Heart left ventricle (tissue), 16 donors: Measurements from ENCODE around the gene ZNF497. TPM values are rescaled to one million over a fixed set of nuclear protein-coding genes. Genes with fewer than 3 reads are reported as not detected.

ENCODE experiments used
- ATAC-seq, 4 donors: fragments of 200-7000 bp; cut with Tn5 transposase; one replicate each; pipeline ENCODE4 v1.9.1; 2020 to 2022; ENCODE audit warnings: moderate library complexity in 4 of 4, mild to moderate bottlenecking in 3 of 4, moderate number of reproducible peaks in 1 of 4
- DNase-seq, 5 donors: peaks; one replicate each; pipeline ENCODE4 v3.0.0-alpha.2; 2020
- H3K27ac ChIP-seq, 12 donors: fragments of 200-600 bp; sonication (generic) in 4 of 12; one replicate each; pipeline versions ENCODE4 v1.5.0 to v1.8.0; 2016 to 2022; ENCODE audit warnings: mild to moderate bottlenecking in 2 of 12
- H3K27me3 ChIP-seq, 9 donors: fragments of 200-600 bp; sonication (generic) in 2 of 9; one replicate each; pipeline versions ENCODE4 v1.5.1 to v1.8.0; 2016 to 2022; ENCODE audit warnings: mild to moderate bottlenecking in 3 of 9
- H3K36me3 ChIP-seq, 9 donors: fragments of 200-600 bp; sonication (generic) in 2 of 9; one replicate each; pipeline versions ENCODE4 v1.5.0 to v1.8.0; 2018 to 2022; ENCODE audit warnings: mild to moderate bottlenecking in 2 of 9
- H3K4me1 ChIP-seq, 12 donors: fragments of 200-600 bp; sonication (generic) in 4 of 12; one replicate each; pipeline versions ENCODE4 v1.5.0 to v1.8.0; 2016 to 2022; ENCODE audit warnings: mild to moderate bottlenecking in 3 of 12
- H3K4me3 ChIP-seq, 12 donors: fragments of 200-600 bp; sonication (generic) in 4 of 12; one replicate each; pipeline versions ENCODE4 v1.5.0 to v1.8.0; 2017 to 2022; ENCODE audit warnings: mild to moderate bottlenecking in 9 of 12, moderate library complexity in 4 of 12
- H3K9me3 ChIP-seq, 12 donors: fragments of 200-600 bp; sonication (generic) in 4 of 12; one replicate each; pipeline versions ENCODE4 v1.5.0 to v1.8.0; 2016 to 2022; ENCODE audit warnings: mild to moderate bottlenecking in 1 of 12
- CTCF ChIP-seq, 12 donors: fragments of 200-600 bp; sonication (generic) in 4 of 12; IDR thresholded peaks; one replicate each; pipeline versions ENCODE4 v1.5.0 to v1.8.0; 2018 to 2022; ENCODE audit warnings: antibody characterized with exemption in 12 of 12, mild to moderate bottlenecking in 5 of 12
- POLR2A ChIP-seq, 2 donors: fragments of 450-650 bp; IDR thresholded peaks; one replicate each; pipeline ENCODE4 v1.6.1; 2017; ENCODE audit warnings: antibody characterized with exemption in 2 of 2, mild to moderate bottlenecking in 2 of 2, moderate library complexity in 2 of 2
- WGBS, 4 donors: extraction: QIAGEN DNeasy Blood & Tissue Kit in 2 of 4; methylation state at CpG; one replicate each; pipeline versions ENCODE4 v1.1.5 to v1.1.7; 2013 to 2018; 5-methylcytosine and 5-hydroxymethylcytosine counted together
- intact Hi-C, 10 donors: fragments of 100-400 bp; cut with DNase I; formaldehyde crosslinking; loops; one replicate each; pipeline versions ENCODE4 v1.11.1 to v1.14.2; 2022
- polyA plus RNA-seq, 2 donors: library from polyadenylated mRNA; stranded (reverse); fragments of 200-250 nt; gene quantifications; one replicate each; pipeline ENCODE4 v1.2.3, GENCODE V29; 2013
- total RNA-seq, 9 donors: library from RNA; depleted of rRNA in 2 of 9; stranded (reverse); fragments of >200 nt in 2 of 9; fragmentation: NEBNext Ultra II Directional in 3 of 9; extraction: Animal tissue kit (Norgen Biotek cat#: 25700) in 3 of 9; gene quantifications; one replicate each; pipeline versions ENCODE4 v1.1.0 to v1.2.4, GENCODE V29; 2016 to 2023
- donor health status: ischemic (EF 13 %, LVEDD 7.1; RV severe dilation, severe dysfunction).
- donor health status: healthy with polysubstance abuse.
- donor health status: DM: no; HTN: yes; CAD: no.
- donor health status: DM: no; HTN: no; CAD: no.
- donor health status: ischemic (EF 25% LVEDD 6.9; RV normal size, moderate dysfunction).
- donor health status: ischemic (EF 25% LVEDD 5.7; RV mildly dilated, moderate dysfunction).
- donor health status: healthy.
- donor health status: DM: yes; HTN: yes; CAD: no.
- donor health status: ischemic (EF 35%, LVEDD 5.7; RV mildly dilated, moderate dysfunction).
- donor health status: nonischemic (EF 11% LVEDD 7.7; RV severe dilation, severe dysfunction).
- donor health status: DM: yes; HTN: yes; CAD: no.
- donor health status: PGD.
- donor health status: ischemic (EF 29% LVEDD 5.4; RV normal size, mild dysfunction).
- donor health status: nonischemic (EF 23%, LVEDD 6.1; RV moderate dilation, normal function).

Gene ZNF497
- total and polyA plus RNA-seq, 11 donors, result 0.08 to 1.1 (median 0.30) TPM

- no peak for ATAC-seq
- no peaks in the 10 kb centered on the region for H3K9me3 ChIP-seq
- intact Hi-C loops, result loop anchor here in 3 of 10 donors (5.0 kb wide), 1 partner anchor 37 kb away; the partner anchor contains the start of gene ZSCAN22 (in 3 of the 3)
- no peak for TF ChIP-seq POLR2A (IDR thresholded peaks at IDR 0.05)
- no peak for TF ChIP-seq CTCF (IDR thresholded peaks at IDR 0.05)
- H3K36me3 ChIP-seq, result no peaks in the 10 kb centered on the region
- DNase-seq, result no peak
- 74 to 92% (median 87%) methylated on average over 5 of the region's 5 CpGs for WGBS, 4 donors
- H3K27ac ChIP-seq, result no peak overlapping the region
- H3K27me3 ChIP-seq, result peaks cover 0 to 32% (median 0%) of the 10 kb centered on the region in 9 donors
- peaks cover 0 to 13% (median 6%) of the 10 kb centered on the region in 12 donors for H3K4me1 ChIP-seq
- H3K4me3 ChIP-seq, result no peak overlapping the region
Measured at GRCh38 chr19:58364146-58364545, 1.6 kb upstream of the ZNF497 start.

- peak in 4 of 5 donors; percentile 48 to 75 (median 60) for DNase-seq
- H3K27me3 ChIP-seq, result peaks cover 0 to 16% (median 0%) of the 10 kb centered on the region in 9 donors
- H3K27ac ChIP-seq, result peak overlapping the region; percentile 86 to 98 (median 90)
Measured at GRCh38 chr19:58361900-58362271, 665 bp downstream of the ZNF497 start.

GRCh38 chr19:58357481-58358145 lies 4.9 kb downstream of the ZNF497 start:
- ATAC-seq, result no peak
- 65 to 72% (median 67%) methylated on average over 10 to 19 of the region's 19 CpGs for WGBS, 4 donors
- DNase-seq, result peak in 1 of 5 donors; percentile 56
- H3K27ac ChIP-seq, result no peak overlapping the region
- intact Hi-C loops, result no loop called here
- TF ChIP-seq POLR2A (IDR thresholded peaks at IDR 0.05), result no peak
- TF ChIP-seq CTCF (IDR thresholded peaks at IDR 0.05), result no peak
- H3K4me1 ChIP-seq, result peaks cover 0 to 32% (median 18%) of the 10 kb centered on the region in 12 donors
- H3K4me3 ChIP-seq, result peak overlapping the region in 7 of 12 donors; percentile 46 to 62 (median 58)
- H3K27me3 ChIP-seq, result peaks cover 0 to 33% (median 0%) of the 10 kb centered on the region in 9 donors
- H3K9me3 ChIP-seq, result no peaks in the 10 kb centered on the region
- no peaks in the 10 kb centered on the region for H3K36me3 ChIP-seq

More at GRCh38 chr19:58361900-58362271, 665 bp downstream of the ZNF497 start:
- peak; percentile 6 to 36 (median 24) for ATAC-seq
- TF ChIP-seq POLR2A (IDR thresholded peaks at IDR 0.05) (no peak), CTCF (IDR thresholded peaks at IDR 0.05) (no peak)
- 3 to 5% (median 3%) methylated on average over 28 of the region's 28 CpGs for WGBS, 4 donors
- Histone ChIP-seq H3K4me3 (peak overlapping the region; percentile 54 to 92 (median 73)), H3K9me3 (no peaks in the 10 kb centered on the region), H3K4me1 (peaks cover 0 to 21% (median 8%) of the 10 kb centered on the region in 12 donors), H3K36me3 (no peaks in the 10 kb centered on the region)
- intact Hi-C loops, result loop anchor here in 4 of 10 donors (2.0 to 5.0 kb wide), 2 partner anchors 33 to 35 kb away; partner anchors contain the start of gene ZSCAN22 (in 3 of the 4)

GRCh38 chr19:58356766-58357480 lies 5.6 kb downstream of the ZNF497 start:
- no peak for TF ChIP-seq CTCF (IDR thresholded peaks at IDR 0.05)
- TF ChIP-seq POLR2A (IDR thresholded peaks at IDR 0.05), result no peak
- ATAC-seq, result peak in 1 of 4 donors; percentile 3
- Histone ChIP-seq H3K27me3 (peaks cover 0 to 40% (median under 1%) of the 10 kb centered on the region in 9 donors), H3K27ac (peak overlapping the region in 1 of 12 donors; percentile 50), H3K4me3 (peak overlapping the region; percentile 26 to 62 (median 47)), H3K4me1 (peaks cover 0 to 30% (median 17%) of the 10 kb centered on the region in 12 donors), H3K36me3 (no peaks in the 10 kb centered on the region), H3K9me3 (no peaks in the 10 kb centered on the region)
- intact Hi-C loops, result no loop called here
- WGBS, 4 donors, result 17 to 49% (median 32%) methylated on average over 23 to 75 of the region's 75 CpGs
- DNase-seq, result peak in 1 of 5 donors; percentile 64
